ENCODE results near the gene C17orf67.

C17orf67 gene

DNA sequence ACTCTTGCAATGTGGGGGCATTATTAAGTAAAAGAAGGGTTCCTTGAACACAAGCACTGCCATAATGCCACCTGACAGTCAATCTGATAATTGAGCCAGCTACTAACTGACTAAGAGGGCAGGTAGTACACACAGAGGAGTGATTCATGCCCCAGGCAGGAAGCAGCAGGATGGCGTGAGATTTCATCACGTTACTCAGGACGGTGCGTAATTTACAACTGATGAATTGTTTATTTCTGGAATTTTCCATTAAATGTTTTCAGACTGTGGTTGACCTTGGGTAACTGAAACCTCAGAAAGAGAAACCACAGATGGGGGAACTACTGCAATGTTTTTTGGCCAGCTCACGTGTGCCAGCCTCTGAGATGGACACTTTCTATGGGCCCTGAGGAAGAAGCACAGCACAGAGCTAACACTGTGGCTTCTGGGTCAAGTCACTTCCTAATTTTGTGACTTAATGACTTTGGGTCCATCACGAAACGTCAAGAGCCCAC, 46.7 kb downstream of the C17orf67 start:
- no peaks in the 10 kb centered on the region for H3K9me3 ChIP-seq (ENCODE audit: control insufficient read depth, insufficient read depth, low read length)
- no peak overlapping the region for H3K9ac ChIP-seq (ENCODE audit: low read depth, low read length)
- no peak overlapping the region for H3K27ac ChIP-seq (ENCODE audit: low read depth, low read length)
- H3K27me3 ChIP-seq (ENCODE audit: control insufficient read depth, insufficient read depth, low read length) = no peaks in the 10 kb centered on the region
- no peak overlapping the region for H3K4me3 ChIP-seq (ENCODE audit: low read depth, low read length)
- H3K36me3 ChIP-seq (ENCODE audit: control insufficient read depth, insufficient read depth, low read length) = no peaks in the 10 kb centered on the region
- no peaks in the 10 kb centered on the region for H3K4me1 ChIP-seq (ENCODE audit: control insufficient read depth, insufficient read depth, low read length)

DNA sequence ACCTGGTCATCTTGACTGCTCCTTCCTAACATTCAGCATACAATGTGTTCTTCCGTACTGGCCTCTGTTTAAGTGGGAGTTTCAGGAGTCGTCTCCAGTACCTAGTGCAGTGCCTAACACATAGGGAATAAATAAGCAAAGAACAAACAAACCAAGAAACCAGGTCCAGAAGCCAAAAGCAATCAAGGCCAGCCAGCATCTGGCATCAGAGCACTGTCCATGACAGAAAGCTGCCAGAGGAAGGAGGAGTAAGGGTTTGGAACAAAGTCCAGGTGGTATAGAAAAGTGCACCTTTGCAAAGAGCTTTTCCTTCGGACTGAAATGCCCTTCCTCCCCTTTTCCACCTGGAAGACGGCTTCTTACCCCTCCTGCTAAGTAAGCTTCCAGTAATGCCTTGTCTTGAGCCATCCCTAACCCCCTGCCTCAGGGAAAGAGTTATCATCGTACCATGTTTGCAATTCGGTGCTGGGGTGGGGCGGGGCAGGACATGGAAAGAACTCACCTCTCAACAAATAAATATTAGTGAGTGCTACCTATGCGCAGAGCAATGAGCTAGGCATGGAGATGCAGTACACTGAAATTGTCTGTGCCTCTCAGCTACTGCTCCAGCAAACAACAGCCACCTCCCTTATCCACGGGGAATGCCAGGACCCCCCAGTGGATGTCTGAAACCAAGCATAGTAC, 47.6 kb downstream of the C17orf67 start:
- Histone ChIP-seq H3K27ac (ENCODE audit: low read depth, low read length) (no peak overlapping the region), H3K9ac (ENCODE audit: low read depth, low read length) (no peak overlapping the region), H3K27me3 (ENCODE audit: control insufficient read depth, insufficient read depth, low read length) (peaks cover 7% of the 10 kb centered on the region), H3K36me3 (ENCODE audit: control insufficient read depth, insufficient read depth, low read length) (no peaks in the 10 kb centered on the region), H3K4me1 (ENCODE audit: control insufficient read depth, insufficient read depth, low read length) (no peaks in the 10 kb centered on the region), H3K9me3 (ENCODE audit: control insufficient read depth, insufficient read depth, low read length) (no peaks in the 10 kb centered on the region), H3K4me3 (ENCODE audit: low read depth, low read length) (no peak overlapping the region)

DNA sequence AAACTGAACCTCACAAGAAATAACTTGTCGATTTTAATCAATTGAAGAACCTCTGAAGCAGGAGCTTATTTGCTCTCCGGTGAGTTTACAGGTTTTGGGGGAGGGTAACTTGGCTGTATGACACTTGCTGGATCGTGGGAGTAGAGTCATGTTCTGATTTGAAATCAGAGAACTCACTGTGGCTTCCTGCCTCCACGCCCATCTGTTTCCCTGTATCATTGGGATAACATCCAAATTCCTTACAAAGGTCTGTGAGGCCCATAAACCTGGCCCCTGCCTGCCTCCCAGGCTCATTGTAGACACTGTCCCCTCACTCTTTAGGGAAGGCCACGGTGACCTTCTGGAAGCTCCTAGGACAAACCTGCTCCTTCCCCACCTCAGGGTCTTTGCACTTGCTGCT, 48.3 kb downstream of the C17orf67 start:
- no peaks in the 10 kb centered on the region for H3K4me1 ChIP-seq (ENCODE audit: control insufficient read depth, insufficient read depth, low read length)
- no peaks in the 10 kb centered on the region for H3K36me3 ChIP-seq (ENCODE audit: control insufficient read depth, insufficient read depth, low read length)
- H3K4me3 ChIP-seq (ENCODE audit: low read depth, low read length) = no peak overlapping the region
- H3K27ac ChIP-seq (ENCODE audit: low read depth, low read length) = no peak overlapping the region
- no peak overlapping the region for H3K9ac ChIP-seq (ENCODE audit: low read depth, low read length)
- no peaks in the 10 kb centered on the region for H3K9me3 ChIP-seq (ENCODE audit: control insufficient read depth, insufficient read depth, low read length)
- H3K27me3 ChIP-seq (ENCODE audit: control insufficient read depth, insufficient read depth, low read length) = peaks cover 14% of the 10 kb centered on the region

DNA sequence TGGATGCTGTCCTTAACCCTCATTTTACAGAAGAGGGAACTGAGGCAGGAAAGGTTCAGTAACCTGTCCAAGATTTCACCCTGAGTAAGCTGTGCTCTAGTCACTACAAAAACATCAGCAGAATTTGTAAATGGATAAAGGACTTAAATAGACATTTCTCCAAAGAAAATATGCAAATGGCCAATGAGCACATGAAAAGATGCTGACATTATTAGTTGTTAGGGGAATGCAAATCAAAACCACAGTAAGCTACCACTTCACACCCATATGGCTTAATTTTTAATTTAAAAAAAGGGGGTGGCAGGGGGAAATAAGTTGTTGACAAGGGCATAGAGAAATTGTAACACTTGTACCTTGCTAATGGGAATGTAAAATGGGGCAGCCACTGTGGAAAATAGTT, 51.4 kb downstream of the C17orf67 start:
- no peak overlapping the region for H3K9ac ChIP-seq (ENCODE audit: low read depth, low read length)
- no peaks in the 10 kb centered on the region for H3K9me3 ChIP-seq (ENCODE audit: control insufficient read depth, insufficient read depth, low read length)
- no peaks in the 10 kb centered on the region for H3K4me1 ChIP-seq (ENCODE audit: control insufficient read depth, insufficient read depth, low read length)
- H3K4me3 ChIP-seq (ENCODE audit: low read depth, low read length) = no peak overlapping the region
- H3K27ac ChIP-seq (ENCODE audit: low read depth, low read length) = no peak overlapping the region
- peaks cover 31% of the 10 kb centered on the region for H3K27me3 ChIP-seq (ENCODE audit: control insufficient read depth, insufficient read depth, low read length)
- H3K36me3 ChIP-seq (ENCODE audit: control insufficient read depth, insufficient read depth, low read length) = no peaks in the 10 kb centered on the region

DNA sequence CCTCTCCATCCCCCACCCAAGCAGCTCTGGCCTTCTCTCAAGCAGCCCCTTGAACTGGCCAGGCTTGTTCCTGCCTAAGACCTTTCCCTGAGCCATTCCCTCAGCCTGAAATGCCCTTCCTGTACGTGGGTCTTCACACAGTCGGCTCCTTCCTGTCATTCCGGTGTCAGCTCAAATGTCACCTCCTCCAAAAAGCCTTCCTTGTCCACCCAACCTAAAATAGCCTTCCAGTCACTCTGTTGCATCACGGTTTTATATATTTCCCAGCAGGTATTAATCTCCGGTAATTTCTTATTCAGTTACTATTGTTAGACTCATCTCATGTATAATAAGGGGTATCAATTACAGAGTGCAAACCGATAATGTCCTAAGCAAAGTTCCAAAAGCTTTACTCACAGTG, 51.8 kb downstream of the C17orf67 start:
- Histone ChIP-seq H3K4me3 (ENCODE audit: low read depth, low read length) (no peak overlapping the region), H3K9ac (ENCODE audit: low read depth, low read length) (no peak overlapping the region), H3K27ac (ENCODE audit: low read depth, low read length) (no peak overlapping the region), H3K36me3 (ENCODE audit: control insufficient read depth, insufficient read depth, low read length) (no peaks in the 10 kb centered on the region), H3K27me3 (ENCODE audit: control insufficient read depth, insufficient read depth, low read length) (peaks cover 31% of the 10 kb centered on the region), H3K9me3 (ENCODE audit: control insufficient read depth, insufficient read depth, low read length) (no peaks in the 10 kb centered on the region), H3K4me1 (ENCODE audit: control insufficient read depth, insufficient read depth, low read length) (no peaks in the 10 kb centered on the region)

DNA sequence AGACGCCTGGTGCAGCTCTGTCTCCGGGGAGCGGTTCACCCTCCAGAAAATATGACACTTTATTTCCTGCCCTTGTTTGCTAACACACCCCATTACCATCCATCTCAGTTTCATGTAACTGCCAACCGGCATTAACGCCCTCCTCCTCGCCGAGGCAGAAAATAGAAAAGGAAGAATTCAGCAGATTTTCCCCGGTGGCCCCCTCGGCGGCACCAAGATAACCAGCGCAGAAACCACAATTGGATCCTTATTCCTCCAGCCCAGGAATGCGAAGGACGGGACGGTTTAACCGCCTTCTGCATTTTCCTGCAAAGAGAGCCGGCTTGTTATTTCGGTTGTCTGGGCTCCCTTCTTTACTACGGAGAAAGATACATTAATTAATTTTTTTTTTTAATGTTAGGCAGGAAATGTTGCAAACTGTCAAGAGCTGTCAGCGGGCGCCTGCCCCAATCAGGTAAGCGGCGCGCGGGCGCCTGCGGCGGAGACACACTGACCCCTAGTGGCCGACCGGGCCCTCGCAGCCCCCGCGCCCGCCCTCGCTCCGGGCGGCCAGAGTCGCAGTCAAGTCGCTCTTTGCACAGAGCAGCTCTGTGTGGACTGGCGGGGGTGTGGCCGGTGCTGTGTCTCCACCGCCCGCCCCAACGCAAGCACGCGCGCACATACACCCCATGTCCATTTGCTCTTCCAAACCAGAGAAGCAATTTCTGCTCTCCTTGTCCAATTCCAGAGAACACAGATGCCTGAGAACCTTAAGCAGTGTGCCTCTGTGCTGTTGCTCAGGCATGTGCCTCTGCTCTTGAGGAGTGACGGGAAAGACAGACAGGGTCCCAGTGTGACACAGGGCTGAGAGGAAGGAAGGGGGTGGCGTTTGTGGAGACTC, 53.6 kb downstream of the C17orf67 start:
- H3K27me3 ChIP-seq (ENCODE audit: control insufficient read depth, insufficient read depth, low read length) = peaks cover 31% of the 10 kb centered on the region
- peak overlapping the region; percentile 53 for H3K4me3 ChIP-seq (ENCODE audit: low read depth, low read length)
- H3K9me3 ChIP-seq (ENCODE audit: control insufficient read depth, insufficient read depth, low read length) = no peaks in the 10 kb centered on the region
- H3K27ac ChIP-seq (ENCODE audit: low read depth, low read length) = no peak overlapping the region
- H3K36me3 ChIP-seq (ENCODE audit: control insufficient read depth, insufficient read depth, low read length) = no peaks in the 10 kb centered on the region
- no peaks in the 10 kb centered on the region for H3K4me1 ChIP-seq (ENCODE audit: control insufficient read depth, insufficient read depth, low read length)
- H3K9ac ChIP-seq (ENCODE audit: low read depth, low read length) = no peak overlapping the region; the same call in 1 of the 2 replicates

DNA sequence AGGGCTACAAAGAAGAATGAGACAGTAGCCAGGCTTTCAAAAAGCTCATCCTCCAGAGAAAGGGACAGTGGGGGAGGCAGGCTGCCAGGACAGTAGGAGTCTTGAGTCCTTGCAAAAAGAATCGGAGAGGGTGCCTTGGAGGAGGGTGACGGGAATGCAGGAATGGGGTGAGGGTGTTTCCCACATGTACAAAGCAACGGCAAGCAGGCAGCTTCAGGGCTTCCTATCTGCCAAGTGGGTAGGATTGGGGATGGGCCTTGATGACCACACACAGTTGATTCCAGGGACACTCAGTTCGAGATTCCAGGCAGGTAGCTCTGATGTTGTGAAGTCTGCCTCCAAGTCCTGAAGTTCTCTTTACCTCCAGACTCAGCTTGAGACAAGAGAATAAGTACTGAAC, 54.4 kb downstream of the C17orf67 start:
- Histone ChIP-seq H3K9ac (ENCODE audit: low read depth, low read length) (no peak overlapping the region), H3K4me1 (ENCODE audit: control insufficient read depth, insufficient read depth, low read length) (no peaks in the 10 kb centered on the region), H3K36me3 (ENCODE audit: control insufficient read depth, insufficient read depth, low read length) (no peaks in the 10 kb centered on the region), H3K9me3 (ENCODE audit: control insufficient read depth, insufficient read depth, low read length) (no peaks in the 10 kb centered on the region), H3K27ac (ENCODE audit: low read depth, low read length) (no peak overlapping the region), H3K4me3 (ENCODE audit: low read depth, low read length) (no peak overlapping the region), H3K27me3 (ENCODE audit: control insufficient read depth, insufficient read depth, low read length) (peaks cover 31% of the 10 kb centered on the region)

DNA sequence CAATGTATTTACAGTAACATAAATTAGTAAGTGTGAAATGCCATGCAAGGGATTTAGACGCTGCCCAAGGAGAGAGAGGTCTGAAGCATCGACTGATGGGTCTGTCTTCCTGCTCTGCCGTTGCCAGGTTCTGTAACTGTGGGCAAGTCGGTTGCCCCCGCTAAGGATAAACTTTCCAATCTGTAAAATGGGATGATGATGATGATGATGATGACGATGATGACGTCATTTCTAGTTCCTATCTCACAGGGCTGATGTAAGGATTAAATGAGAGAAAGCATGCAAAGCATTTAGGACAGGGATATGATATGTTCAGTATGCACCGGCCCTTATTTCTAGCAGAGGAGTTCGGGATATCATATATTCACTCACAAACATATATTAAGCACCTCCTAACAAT, 54.8 kb downstream of the C17orf67 start:
- Histone ChIP-seq H3K36me3 (ENCODE audit: control insufficient read depth, insufficient read depth, low read length) (no peaks in the 10 kb centered on the region), H3K4me3 (ENCODE audit: low read depth, low read length) (no peak overlapping the region), H3K4me1 (ENCODE audit: control insufficient read depth, insufficient read depth, low read length) (no peaks in the 10 kb centered on the region), H3K9ac (ENCODE audit: low read depth, low read length) (no peak overlapping the region), H3K27me3 (ENCODE audit: control insufficient read depth, insufficient read depth, low read length) (peaks cover 31% of the 10 kb centered on the region), H3K27ac (ENCODE audit: low read depth, low read length) (no peak overlapping the region), H3K9me3 (ENCODE audit: control insufficient read depth, insufficient read depth, low read length) (no peaks in the 10 kb centered on the region)

DNA sequence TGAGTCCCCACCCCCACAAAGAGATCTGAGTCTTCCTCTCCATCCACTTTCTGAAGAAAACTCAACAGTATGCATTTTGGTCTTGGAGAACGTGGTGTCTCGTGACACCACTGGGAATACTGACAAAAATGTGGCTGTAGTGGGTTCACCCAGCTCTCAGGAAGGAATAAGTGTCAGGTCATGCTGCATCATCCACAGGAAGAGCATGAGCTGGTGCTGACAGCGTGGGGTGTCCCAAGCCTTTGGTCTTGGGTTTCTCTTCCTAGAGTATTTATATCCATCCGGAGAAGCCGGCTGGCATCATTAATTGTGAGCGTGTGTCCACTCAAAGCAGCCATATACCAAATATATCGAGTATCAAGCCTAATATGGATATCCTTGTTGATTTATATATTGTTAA, 55.9 kb downstream of the C17orf67 start:
- Histone ChIP-seq H3K27me3 (ENCODE audit: control insufficient read depth, insufficient read depth, low read length) (peaks cover 31% of the 10 kb centered on the region), H3K4me1 (ENCODE audit: control insufficient read depth, insufficient read depth, low read length) (no peaks in the 10 kb centered on the region), H3K27ac (ENCODE audit: low read depth, low read length) (no peak overlapping the region), H3K4me3 (ENCODE audit: low read depth, low read length) (no peak overlapping the region), H3K9me3 (ENCODE audit: control insufficient read depth, insufficient read depth, low read length) (no peaks in the 10 kb centered on the region), H3K9ac (ENCODE audit: low read depth, low read length) (no peak overlapping the region), H3K36me3 (ENCODE audit: control insufficient read depth, insufficient read depth, low read length) (no peaks in the 10 kb centered on the region)

DNA sequence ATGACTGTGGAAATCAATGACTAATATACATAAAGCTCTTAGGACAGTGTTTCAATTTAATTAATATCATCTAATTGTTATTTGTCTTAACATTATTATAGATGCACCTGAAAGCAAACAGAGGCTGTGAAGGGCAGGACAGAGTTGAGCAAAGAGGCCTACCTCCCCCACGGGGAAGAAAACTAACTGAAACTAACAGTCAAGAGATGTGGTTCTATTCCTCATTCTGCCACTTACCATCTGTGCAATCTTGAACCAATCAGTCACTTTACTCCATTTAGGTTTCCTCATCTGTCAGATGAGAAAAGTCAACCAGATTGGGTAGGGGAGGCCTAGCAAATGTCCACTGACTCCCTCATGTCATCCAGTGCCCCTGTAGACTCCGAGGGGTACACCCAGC, 59.1 kb downstream of the C17orf67 start:
- Histone ChIP-seq H3K9me3 (ENCODE audit: control insufficient read depth, insufficient read depth, low read length) (no peaks in the 10 kb centered on the region), H3K4me3 (ENCODE audit: low read depth, low read length) (no peak overlapping the region), H3K27me3 (ENCODE audit: control insufficient read depth, insufficient read depth, low read length) (peaks cover 11% of the 10 kb centered on the region), H3K4me1 (ENCODE audit: control insufficient read depth, insufficient read depth, low read length) (no peaks in the 10 kb centered on the region), H3K9ac (ENCODE audit: low read depth, low read length) (no peak overlapping the region), H3K27ac (ENCODE audit: low read depth, low read length) (no peak overlapping the region), H3K36me3 (ENCODE audit: control insufficient read depth, insufficient read depth, low read length) (no peaks in the 10 kb centered on the region)

DNA sequence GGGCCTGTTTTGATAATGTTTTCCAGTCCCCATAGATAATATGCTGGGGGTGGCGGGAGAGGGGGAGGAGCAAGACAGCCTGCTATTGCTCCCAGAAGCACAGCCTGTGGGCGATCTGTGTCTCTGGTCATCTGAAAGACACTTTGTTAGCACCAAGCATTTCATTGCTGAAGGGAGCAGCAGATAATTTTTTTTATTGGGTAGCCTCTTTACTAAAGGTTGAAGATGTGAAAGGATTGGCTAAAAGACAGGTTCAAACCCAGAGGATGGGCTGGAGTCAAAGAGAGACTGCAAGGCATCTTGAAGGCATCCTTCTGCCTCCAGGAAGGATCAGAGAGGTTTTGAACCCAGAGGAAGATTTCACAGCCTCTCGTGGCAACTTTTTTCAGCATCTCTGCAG, 60.6 kb downstream of the C17orf67 start:
- no peaks in the 10 kb centered on the region for H3K9me3 ChIP-seq (ENCODE audit: control insufficient read depth, insufficient read depth, low read length)
- H3K4me3 ChIP-seq (ENCODE audit: low read depth, low read length) = no peak overlapping the region
- no peaks in the 10 kb centered on the region for H3K4me1 ChIP-seq (ENCODE audit: control insufficient read depth, insufficient read depth, low read length)
- no peak overlapping the region for H3K27ac ChIP-seq (ENCODE audit: low read depth, low read length)
- no peaks in the 10 kb centered on the region for H3K36me3 ChIP-seq (ENCODE audit: control insufficient read depth, insufficient read depth, low read length)
- H3K27me3 ChIP-seq (ENCODE audit: control insufficient read depth, insufficient read depth, low read length) = no peaks in the 10 kb centered on the region
- H3K9ac ChIP-seq (ENCODE audit: low read depth, low read length) = no peak overlapping the region

Data from HUES48 (cell line).